Esophagus squamous epithelium (tissue), 5 donors: ENCODE measurements around the gene SNX5. TPM values are rescaled to one million over a fixed set of nuclear protein-coding genes. Genes with fewer than 3 reads are reported as not detected.
A peak's percentile ranks its signal among the peaks of the same experiment; 100 is the strongest.

ENCODE experiments used
- DNase-seq: peaks from one replicate; lab custom pipeline; 2025; lab: John Stamatoyannopoulos, UW
- H3K27ac ChIP-seq, 4 donors: fragments of 200-600 bp; sonication (generic); one replicate each; pipeline ENCODE4 v1.5.1; 2016 to 2019; ENCODE audit warnings: mild to moderate bottlenecking in 1 of 4
- H3K27me3 ChIP-seq, 4 donors: fragments of 200-600 bp; sonication (generic); 1 replicate in 3 of 4; 2 replicates in 1 of 4; pipeline versions ENCODE4 v1.5.1 to v1.6.0; 2017 to 2021; ENCODE audit warnings: antibody characterized with exemption in 1 of 4
- H3K36me3 ChIP-seq, 3 donors: fragments of 200-600 bp; sonication (generic); one replicate each; pipeline ENCODE4 v1.5.1; 2016 to 2019
- H3K4me1 ChIP-seq, 3 donors: fragments of 200-600 bp; sonication (generic); one replicate each; pipeline ENCODE4 v1.5.1; 2017 to 2019
- H3K4me3 ChIP-seq, 4 donors: fragments of 200-600 bp; sonication (generic); 1 replicate in 3 of 4; 2 replicates in 1 of 4; pipeline ENCODE4 v1.5.1; 2016 to 2019; ENCODE audit warnings: mild to moderate bottlenecking in 2 of 4, moderate library complexity in 1 of 4
- H3K9me3 ChIP-seq, 3 donors: fragments of 200-600 bp; sonication (generic); one replicate each; pipeline ENCODE4 v1.5.1; 2016 to 2019
- POLR2A ChIP-seq, 4 donors: fragments of 450-650 bp; IDR thresholded peaks; one replicate each; pipeline ENCODE4 v1.6.1; 2017; ENCODE audit warnings: antibody characterized with exemption in 4 of 4, mild to moderate bottlenecking in 4 of 4, moderate library complexity in 3 of 4
- WGBS, 2 donors: methylation state at CpG; one replicate each; pipeline ENCODE4 v1.1.5; 2018; 5-methylcytosine and 5-hydroxymethylcytosine counted together
- intact Hi-C: fragments of 100-400 bp; cut with DNase I; formaldehyde crosslinking; loops from one replicate; pipeline ENCODE4 v1.15.0; 2022
- total RNA-seq, 4 donors: library from RNA; depleted of rRNA; stranded (reverse); fragments of >200 nt; gene quantifications; one replicate each; pipeline ENCODE4 v1.1.0, GENCODE V29; 2016
- TF ChIP-seq, protein P1 (sequence below), 6 experiments: fragments of 450-650 bp in 4 of 6; fragments of 200-600 bp in 2 of 6; sonication (generic) in 2 of 6; IDR thresholded peaks; one replicate each; pipeline ENCODE4 v1.5.1; 2016 to 2019; ENCODE audit warnings: antibody characterized with exemption in 6 of 6, mild to moderate bottlenecking in 4 of 6, moderate library complexity in 4 of 6
- donor health status: DM: yes; HTN: yes; CAD: no.

The SNX5 gene
- total RNA-seq, 4 donors from 2014 or later: 43.6 to 137 (median 98.5) TPM

- intact Hi-C loops: loop anchor here (10.0 kb wide), 1 partner anchor 318 kb away; no protein-coding TSS in a partner anchor
- H3K27ac ChIP-seq: peak overlapping the region in 1 of 4 donors; percentile 16
- 48 to 64% methylated on average over 5 of the region's 5 CpGs for WGBS, 2 donors
- no peaks in the 10 kb centered on the region for H3K9me3 ChIP-seq
- H3K4me3 ChIP-seq: no peak overlapping the region
- H3K4me1 ChIP-seq: peaks cover 0 to 14% (median 0%) of the 10 kb centered on the region in 3 donors
- no peak for DNase-seq
- no peaks in the 10 kb centered on the region for H3K27me3 ChIP-seq
- TF ChIP-seq, protein P1, sequence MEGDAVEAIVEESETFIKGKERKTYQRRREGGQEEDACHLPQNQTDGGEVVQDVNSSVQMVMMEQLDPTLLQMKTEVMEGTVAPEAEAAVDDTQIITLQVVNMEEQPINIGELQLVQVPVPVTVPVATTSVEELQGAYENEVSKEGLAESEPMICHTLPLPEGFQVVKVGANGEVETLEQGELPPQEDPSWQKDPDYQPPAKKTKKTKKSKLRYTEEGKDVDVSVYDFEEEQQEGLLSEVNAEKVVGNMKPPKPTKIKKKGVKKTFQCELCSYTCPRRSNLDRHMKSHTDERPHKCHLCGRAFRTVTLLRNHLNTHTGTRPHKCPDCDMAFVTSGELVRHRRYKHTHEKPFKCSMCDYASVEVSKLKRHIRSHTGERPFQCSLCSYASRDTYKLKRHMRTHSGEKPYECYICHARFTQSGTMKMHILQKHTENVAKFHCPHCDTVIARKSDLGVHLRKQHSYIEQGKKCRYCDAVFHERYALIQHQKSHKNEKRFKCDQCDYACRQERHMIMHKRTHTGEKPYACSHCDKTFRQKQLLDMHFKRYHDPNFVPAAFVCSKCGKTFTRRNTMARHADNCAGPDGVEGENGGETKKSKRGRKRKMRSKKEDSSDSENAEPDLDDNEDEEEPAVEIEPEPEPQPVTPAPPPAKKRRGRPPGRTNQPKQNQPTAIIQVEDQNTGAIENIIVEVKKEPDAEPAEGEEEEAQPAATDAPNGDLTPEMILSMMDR (IDR thresholded peaks at IDR 0.05): no peak
- TF ChIP-seq POLR2A (IDR thresholded peaks at IDR 0.05): no peak
- H3K36me3 ChIP-seq: peaks cover 0 to 36% (median 10%) of the 10 kb centered on the region in 3 donors
Measured at GRCh38 chr20:17992847-17993513, 24.4 kb upstream of the SNX5 start.

DNA sequence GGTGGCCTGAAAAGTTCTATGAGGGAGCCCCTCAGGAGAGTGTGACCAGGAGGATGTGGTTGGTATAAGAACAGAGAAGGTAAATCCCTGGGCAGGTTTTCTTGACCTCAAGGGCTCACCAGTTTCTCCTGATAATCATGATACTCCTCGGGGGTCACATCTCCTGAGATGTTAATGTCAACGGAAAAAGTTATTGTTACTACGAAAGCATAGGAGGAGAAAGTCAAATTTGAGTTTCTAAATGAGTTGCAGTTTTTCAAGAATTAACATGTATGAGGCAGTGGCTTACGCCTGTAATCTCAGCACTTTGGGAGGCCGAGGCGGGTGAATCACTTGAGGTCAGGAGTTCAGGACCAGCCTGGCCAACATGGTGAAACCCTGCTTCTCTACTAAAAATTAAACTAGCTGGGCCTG is 23.6 kb upstream of the SNX5 start:
- TF ChIP-seq POLR2A (IDR thresholded peaks at IDR 0.05): no peak
- TF ChIP-seq, protein P1 (IDR thresholded peaks at IDR 0.05): no peak
- no peak for DNase-seq
- no peak overlapping the region for H3K27ac ChIP-seq
- WGBS, 2 donors: 56 to 63% methylated on average over 4 to 6 of the region's 6 CpGs
- no peak overlapping the region for H3K4me3 ChIP-seq
- no peaks in the 10 kb centered on the region for H3K27me3 ChIP-seq
- H3K36me3 ChIP-seq: peaks cover 0 to 42% (median 10%) of the 10 kb centered on the region in 3 donors
- intact Hi-C loops: loop anchor here (10.0 kb wide), 1 partner anchor 317 kb away; no protein-coding TSS in a partner anchor
- no peaks in the 10 kb centered on the region for H3K9me3 ChIP-seq
- peaks cover 0 to 14% (median 0%) of the 10 kb centered on the region in 3 donors for H3K4me1 ChIP-seq

- WGBS, 2 donors: 85 to 94% methylated on average over 9 of the region's 10 CpGs
- Histone ChIP-seq H3K36me3 (peaks cover 0 to 58% (median 10%) of the 10 kb centered on the region in 3 donors), H3K27ac (no peak overlapping the region), H3K27me3 (no peaks in the 10 kb centered on the region), H3K9me3 (no peaks in the 10 kb centered on the region), H3K4me1 (peaks cover 0 to 5% (median 0%) of the 10 kb centered on the region in 3 donors), H3K4me3 (no peak overlapping the region)
- DNase-seq: no peak
- TF ChIP-seq POLR2A (IDR thresholded peaks at IDR 0.05): no peak
- TF ChIP-seq, protein P1 (IDR thresholded peaks at IDR 0.05): no peak
- intact Hi-C loops: loop anchor here (10.0 kb wide), 1 partner anchor 316 kb away; no protein-coding TSS in a partner anchor
Measured at GRCh38 chr20:17990278-17990972, 21.8 kb upstream of the SNX5 start.

- no peak overlapping the region for H3K4me3 ChIP-seq
- H3K27ac ChIP-seq: no peak overlapping the region
- WGBS, 2 donors: 100% methylated on average over 3 of the region's 3 CpGs; no CpG with 5 or more reads in 1 of the 2 donors
- no peak for DNase-seq
- H3K9me3 ChIP-seq: no peaks in the 10 kb centered on the region
- peaks cover 0 to 2% (median 0%) of the 10 kb centered on the region in 3 donors for H3K4me1 ChIP-seq
- no peaks in the 10 kb centered on the region for H3K27me3 ChIP-seq
- peaks cover 0 to 64% (median 10%) of the 10 kb centered on the region in 3 donors for H3K36me3 ChIP-seq
- no peak for TF ChIP-seq POLR2A (IDR thresholded peaks at IDR 0.05)
- TF ChIP-seq, protein P1 (IDR thresholded peaks at IDR 0.05): no peak
- intact Hi-C loops: no loop called here
Measured at GRCh38 chr20:17987988-17988387, 19.4 kb upstream of the SNX5 start.
